GM12874 (cell line): ENCODE results near the gene FAM163B.

Experiments
- TF ChIP-seq, protein P1 (sequence below): IDR thresholded peaks from 2 replicates; pipeline ENCODE4 v1.5.1; 2011; ENCODE audit warnings: low read depth, mild to moderate bottlenecking, control low read depth, low read length, moderate library complexity; ENCODE audit not compliant: insufficient read depth

FAM163B gene

DNA sequence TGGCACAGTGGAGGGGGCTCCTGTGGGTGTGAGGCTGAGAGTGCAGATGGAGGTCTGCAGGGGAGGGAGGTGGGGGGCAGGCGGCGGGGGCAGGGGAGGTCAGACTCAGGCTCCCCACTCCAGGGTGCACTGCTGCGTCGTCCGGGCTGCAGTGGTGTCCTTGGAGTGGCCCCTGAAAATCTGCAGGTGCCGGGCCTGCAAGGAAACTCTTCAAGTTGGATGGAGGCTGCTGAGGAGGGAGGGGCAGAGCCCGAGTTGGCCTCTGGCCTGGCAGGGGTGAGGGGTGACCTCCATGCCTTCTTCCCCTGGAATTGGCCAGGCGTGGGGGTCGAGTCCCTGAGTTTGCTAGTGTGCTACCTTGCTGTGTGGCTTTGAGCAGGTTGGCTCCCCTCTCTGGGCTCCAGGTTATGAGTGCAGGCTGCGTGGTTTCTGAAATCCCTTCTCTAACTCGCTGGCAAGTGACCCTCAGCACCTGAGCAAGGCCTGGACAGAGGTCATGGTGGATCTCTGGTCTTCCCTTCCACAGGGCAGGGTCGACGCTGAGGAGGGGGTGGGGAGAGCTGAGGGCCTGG, 73.8 kb downstream of the FAM163B start:
- TF ChIP-seq, protein P1, sequence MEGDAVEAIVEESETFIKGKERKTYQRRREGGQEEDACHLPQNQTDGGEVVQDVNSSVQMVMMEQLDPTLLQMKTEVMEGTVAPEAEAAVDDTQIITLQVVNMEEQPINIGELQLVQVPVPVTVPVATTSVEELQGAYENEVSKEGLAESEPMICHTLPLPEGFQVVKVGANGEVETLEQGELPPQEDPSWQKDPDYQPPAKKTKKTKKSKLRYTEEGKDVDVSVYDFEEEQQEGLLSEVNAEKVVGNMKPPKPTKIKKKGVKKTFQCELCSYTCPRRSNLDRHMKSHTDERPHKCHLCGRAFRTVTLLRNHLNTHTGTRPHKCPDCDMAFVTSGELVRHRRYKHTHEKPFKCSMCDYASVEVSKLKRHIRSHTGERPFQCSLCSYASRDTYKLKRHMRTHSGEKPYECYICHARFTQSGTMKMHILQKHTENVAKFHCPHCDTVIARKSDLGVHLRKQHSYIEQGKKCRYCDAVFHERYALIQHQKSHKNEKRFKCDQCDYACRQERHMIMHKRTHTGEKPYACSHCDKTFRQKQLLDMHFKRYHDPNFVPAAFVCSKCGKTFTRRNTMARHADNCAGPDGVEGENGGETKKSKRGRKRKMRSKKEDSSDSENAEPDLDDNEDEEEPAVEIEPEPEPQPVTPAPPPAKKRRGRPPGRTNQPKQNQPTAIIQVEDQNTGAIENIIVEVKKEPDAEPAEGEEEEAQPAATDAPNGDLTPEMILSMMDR = no peak

DNA sequence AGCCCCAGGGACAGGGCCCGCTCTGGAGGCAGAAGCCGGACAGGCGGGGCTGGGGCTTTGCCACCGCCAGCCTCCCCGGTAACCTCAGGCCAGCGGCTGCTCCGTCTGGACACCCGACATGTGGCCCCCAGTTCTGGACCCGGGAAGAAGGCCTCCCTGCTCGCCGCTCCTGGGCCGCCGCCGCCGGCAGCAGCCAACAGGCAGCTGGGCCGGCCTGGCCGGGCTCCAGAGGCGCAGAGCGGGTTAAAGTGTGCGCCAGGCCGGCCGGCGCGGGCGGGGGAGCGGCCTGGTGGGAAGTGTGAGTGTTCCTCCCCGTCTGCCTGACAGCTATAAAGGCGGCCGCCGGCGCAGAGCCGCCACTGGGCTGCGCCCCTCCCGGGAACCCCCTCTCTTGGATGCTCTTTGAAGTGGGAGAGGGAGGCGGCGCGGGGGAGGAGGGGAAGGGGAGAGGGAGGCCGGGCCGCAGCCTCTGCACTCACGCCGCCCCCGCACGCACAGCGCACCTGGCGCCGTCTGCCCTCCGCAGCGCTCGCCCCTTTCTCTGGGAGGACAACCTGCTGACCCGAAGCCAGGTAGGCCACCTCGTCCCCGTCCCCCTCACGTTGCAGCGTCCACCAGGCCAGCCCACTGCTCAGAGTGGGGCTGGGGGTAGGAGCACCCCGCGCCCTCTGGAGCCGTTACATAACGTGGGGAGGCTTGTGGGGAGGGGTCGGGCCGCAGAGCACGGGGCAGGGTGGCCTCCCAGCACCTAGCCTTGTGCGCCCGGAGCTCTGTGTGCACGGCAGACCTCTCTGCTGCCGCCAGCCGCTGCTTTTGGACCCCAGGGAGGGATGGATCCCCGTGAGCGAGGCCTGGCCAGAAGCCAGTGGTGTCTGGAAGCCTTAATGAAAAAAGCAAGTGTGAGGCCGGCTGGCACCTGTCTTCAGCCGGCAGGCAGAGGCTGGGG, 74.6 kb downstream of the FAM163B start, which contains the start of gene ADAMTSL2:
TSS of gene ADAMTSL2 (plus strand) at position 359 of the 946 bp plus-strand sequence. CDS start 2,009 bp downstream, outside the sequence.
- TF ChIP-seq, protein P1 = no peak

DNA sequence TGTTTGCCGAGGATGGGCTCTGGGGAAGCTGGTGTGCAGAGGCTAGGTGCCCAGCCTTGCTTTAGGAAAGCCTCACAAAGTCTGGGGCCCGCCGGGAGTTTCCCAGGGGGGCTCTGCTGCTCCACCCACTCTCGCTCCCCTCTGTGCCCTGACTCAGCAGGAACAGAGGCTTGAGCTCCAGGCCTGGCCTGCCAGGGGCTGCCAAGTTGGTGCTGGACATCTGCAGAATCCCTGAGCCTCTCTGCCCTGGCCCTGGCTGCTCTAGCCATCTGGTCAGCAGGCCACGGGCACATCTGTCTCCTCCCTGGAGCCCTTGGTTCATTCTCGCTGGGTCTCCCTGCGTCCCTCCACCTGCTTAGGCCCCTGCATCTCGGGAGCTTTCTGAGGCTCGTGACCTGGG, 75.3 kb downstream of the FAM163B start:
- TF ChIP-seq, protein P1 = no peak

DNA sequence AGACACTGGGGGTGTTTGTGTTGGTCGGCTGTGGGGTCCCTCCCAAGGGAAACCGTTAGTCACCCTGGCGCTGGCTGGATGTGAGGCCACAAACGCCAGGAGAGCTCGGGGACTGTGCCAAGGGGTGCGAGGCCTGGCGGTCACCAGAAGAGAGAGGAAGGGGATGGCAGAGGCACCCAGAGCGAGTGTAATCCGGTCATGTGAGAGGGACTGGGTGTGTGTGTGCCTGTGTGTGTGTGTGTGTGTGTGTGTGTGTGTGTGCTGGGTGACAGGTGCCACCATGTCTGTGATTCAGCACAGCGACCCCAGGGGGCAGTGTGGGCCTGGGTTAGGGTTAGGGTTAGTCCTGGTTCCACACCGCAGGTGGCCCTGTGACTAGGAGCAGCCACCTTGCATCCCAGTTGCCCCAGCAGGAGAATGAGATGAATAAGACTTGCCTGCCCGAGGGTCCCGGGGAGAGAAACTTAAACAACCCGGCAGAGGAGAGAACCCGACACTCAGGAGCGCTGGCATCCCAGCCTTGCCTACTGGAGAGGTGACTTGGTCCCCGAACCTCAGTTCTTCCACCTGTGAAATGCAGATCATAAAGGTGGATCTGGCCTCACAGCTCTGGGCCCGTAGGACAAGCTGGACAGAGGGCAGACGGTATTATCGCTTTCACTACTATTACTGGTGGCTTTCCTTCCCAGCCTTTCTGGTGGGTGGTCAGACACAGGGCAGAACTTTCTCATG, 76.1 kb downstream of the FAM163B start:
- TF ChIP-seq, protein P1 = peak; percentile 71

DNA sequence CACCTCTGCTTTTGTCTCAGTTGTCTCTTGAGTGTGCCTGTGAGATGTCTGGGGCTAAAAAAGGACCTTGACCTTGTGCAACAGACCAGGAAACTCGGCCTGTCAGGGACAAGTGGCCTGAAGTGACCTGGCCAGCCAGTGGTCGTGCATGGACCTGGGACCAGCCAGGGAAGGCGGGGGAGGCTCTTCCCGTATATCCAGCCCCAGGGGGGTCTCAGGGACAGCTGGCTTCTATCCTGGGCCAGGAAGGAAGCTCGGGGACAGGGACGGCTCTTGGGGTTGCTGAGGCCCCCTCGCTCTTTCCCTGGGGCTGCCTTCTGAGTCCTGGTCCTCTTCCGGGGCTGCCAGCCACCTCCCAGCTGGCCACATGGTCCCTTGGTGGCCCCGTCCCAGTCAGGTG, 77.9 kb downstream of the FAM163B start:
- TF ChIP-seq, protein P1 = no peak

DNA sequence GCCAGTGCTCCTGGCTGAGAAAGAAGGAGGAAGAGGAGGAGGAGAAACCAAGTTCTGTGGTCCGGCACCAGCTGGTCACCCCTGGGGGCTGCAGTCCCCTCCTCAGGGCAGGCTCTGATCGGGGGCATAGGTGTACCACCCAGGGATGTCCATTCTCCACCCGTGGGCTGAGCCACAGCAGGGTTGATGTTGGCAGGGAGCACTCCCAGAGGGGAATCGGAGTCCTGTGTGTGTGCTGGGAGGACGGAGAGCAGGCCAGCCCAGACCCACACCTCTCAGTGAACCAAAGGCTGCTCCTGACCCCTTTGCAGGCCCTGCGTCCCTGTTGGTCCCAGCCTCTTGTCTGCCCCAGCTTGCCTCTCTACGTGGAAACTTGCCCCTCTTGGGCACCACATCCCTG, 79.3 kb downstream of the FAM163B start:
- TF ChIP-seq, protein P1 = no peak

DNA sequence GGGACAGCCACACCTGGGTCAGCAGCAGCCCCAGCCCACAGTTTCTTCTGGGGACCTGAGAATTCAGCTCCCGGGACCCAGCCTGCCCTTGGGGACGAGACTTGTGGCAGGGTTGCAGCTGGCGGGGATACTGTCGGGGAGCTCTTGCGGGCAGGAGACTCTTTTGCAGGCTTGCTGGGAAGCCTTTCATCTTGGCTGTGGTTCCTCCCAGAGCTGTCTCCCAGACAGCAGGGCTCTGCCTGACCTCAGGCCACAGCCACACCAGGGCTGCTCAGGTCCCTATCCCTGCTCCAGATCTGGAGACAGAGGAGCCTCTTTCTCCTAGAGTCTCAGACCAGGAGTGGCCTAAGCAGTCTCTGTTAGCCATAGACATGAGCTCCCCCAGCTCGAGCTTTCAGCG, 79.7 kb downstream of the FAM163B start:
- TF ChIP-seq, protein P1 = no peak
